C1 segment of cervical spinal cord (tissue), 14 donors: Measurements from ENCODE around the gene PRDM5.

Experiments
- DNase-seq, 14 donors: peaks; one replicate each; lab custom pipeline; 2025; lab: John Stamatoyannopoulos, UW

The PRDM5 gene

DNA sequence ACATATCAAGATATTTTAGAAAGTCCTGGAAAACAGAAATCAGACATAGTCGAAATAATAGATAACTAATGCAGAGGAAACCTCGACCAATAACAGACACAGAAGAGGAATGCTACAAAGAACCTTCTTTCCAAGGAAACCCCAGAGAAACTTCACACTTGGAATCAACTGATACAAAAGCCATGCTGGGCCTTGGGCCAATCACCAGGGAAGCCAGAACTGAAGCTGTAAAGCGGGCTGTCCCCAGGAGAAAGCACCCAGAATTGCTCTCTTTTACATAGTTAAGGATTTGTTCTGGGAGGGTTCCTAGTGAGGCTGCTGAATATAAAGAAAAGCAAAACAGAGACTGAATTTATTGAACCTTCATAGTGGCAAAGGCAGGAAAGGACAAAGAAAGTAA is 100.5 kb downstream of the PRDM5 start:
- peak in 6 of 14 donors; percentile 8 to 48 (median 20) for DNase-seq

- no peak for DNase-seq
These were observed 101.5 kb downstream of the PRDM5 start for GRCh38 chr4:120821029-120821428.

DNA sequence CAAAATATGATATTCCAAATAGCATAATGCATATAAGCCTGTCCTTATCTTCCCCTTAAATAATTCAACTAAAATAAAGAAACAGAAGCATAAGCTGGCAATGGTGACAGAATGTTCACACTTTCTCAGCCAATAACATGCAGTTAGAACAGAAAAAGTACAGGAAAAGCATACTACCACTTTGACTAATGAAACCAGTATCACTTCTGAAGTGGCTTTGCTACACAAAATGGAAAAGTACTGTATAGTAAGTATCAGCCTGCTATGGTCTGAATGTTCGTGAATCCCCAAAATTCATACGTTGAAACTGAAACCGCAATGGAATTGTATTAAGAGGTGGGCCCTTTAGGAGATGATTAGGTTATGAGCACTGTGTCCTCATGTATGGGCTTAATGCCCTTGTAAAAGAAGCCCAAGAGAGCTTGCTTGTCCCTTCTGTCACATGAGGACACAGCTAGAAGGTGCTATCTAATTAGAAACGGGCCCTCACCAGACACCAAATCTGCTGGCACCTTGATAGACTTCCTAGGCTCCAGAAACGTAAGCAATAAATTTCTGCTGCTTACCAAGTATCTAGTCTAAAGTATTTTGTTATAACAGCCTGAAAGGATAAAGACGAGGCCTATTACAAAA is 102.6 kb downstream of the PRDM5 start:
- DNase-seq, result no peak

DNA sequence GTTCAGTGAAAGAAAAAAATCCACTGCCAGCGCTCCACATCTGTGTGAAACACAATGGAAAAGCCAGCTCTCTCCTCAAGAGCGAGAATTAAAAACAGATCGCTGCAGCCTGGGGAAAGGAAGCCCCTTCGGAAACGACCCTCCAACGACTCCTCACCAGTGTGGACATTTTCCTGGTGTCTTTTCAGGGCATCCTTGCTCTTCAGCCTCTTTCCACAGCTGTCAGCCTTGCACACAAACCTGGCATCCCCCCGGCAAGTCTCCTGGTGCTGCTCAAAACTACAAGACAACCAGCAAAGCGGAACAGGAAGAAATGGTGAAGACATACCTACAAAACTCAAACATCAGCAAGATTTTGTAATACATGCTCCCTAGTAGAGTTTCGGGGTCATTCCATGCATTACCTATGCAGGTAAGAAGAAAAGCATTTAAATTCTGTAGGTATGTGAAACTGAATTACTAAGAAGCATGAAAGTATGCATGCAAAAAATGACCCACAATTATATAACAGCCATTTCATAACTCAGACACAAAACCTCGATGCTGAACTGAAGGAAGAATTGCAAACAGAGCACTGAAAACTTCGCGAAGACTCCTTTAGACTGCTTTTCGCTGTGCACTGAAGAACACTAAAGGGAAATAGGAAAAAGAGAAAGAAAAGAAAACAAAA is 106.1 kb downstream of the PRDM5 start:
- no peak for DNase-seq

DNA sequence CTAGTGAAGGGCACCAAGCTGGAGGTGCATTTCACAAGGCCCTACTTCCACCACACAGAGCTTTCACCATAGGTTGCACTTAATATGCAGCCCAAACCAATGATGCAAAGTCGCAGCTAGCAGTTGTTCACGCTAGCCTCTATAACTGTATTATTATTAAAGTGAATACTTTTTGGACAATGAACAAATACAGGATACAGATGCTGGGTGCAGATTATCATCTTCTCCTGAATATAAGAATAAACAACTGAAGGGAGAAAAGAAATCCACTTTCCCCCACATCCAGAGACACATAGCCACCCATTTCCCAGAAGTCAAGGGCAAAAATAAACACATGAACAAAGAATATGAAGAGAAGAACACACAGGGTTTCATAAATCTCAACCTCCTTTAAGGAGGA is 107.2 kb downstream of the PRDM5 start:
- DNase-seq, result no peak

GRCh38 chr4:120814886-120815285 is 107.6 kb downstream of the PRDM5 start:
- DNase-seq, result no peak

DNA sequence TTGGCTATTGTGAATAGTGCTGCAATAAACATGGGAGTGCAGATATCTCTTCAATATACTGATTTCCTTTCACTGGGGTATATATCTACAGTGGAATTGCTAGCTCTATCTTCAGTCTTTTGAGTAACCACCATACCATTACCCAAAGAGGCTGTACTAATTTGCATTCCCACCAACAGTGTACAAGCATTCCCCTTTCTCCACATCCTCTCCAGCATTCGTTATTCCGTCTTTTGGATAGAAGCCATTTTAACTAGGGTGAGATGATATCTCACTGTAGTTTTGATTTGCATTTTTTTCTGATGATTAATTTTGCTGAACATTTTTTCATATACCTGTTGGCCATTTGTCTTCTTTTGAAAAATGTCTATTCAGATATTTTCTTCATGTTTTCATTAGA is 110.3 kb downstream of the PRDM5 start:
- DNase-seq, result no peak

DNA sequence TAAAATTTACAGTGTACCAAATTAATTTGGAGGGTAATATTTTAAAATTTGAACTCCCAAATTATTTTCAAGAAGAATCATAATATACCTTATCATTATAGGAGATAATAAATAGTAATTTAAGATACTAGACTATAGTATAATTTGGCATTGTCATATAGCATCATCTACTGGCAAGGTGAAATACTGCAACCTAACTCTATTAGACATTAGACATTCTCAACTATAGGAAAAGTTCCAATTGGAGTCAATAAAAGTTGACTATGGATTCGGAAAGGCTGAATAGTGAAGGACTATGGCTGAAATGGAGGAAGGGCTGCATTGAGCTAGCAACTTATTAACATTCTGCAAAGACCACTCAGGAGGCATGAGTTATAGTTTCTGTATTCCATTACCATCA is 113.0 kb downstream of the PRDM5 start:
- no peak for DNase-seq

DNA sequence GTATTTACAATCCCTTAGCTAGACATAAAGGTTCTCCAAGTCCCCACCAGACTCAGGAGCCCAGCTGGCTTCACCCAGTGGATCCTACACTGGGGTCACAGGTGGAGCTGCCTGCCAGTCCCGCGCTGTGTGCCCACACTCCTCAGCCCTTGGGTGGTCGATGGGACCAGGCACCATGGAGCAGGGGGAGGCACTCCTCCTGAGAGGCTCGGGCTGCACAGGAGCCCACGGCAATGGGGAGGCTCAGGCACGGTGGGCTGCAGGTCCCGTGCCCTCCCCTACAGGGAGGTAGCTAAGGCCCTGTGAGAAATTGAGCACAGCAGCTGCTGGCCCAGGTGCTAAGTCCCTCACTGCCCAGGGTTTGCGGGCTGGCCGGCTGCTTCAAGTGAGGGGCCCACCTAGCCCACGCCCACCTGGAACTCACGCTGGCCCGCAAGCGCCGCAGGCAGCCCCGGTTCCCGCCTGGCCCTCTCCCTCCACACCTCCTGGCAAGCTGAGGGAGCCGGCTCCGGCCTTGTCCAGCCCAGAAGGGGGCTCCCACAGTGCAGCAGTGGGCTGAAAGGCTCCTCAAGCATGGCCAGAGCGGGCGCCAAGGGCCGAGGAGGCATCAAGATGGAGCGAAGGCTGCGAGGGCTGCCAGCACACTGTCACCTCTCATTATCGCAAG is 113.9 kb downstream of the PRDM5 start:
- DNase-seq, result no peak

DNA sequence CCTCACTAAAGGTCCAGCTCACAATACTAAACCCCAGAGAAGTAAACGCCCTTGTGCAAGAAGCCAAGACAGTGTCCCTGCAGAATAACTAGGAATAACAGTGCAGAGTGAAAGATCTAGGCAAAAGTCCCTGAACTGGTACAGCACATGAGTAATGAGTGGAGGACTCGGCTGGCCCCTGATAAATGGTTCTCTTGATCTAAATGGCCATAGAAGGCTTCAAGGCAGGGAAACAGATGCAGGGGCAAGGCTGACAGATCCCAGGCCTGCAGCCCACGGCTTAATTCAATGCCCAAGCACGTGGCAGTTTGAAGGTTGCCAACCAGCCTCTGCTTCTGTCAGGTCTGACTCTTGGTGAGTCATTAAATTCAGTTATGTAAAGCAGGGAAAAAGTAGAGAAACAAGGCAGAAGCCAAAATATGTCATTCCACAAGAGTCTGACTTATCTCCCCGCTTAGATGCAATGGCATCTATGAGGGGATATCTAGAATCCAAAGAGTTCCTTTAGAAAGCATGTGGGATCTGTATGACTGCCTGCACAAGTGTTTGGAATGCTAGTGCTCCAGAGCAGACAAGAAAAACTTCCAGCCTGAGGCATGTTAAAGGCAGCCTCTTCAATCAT is 121.3 kb downstream of the PRDM5 start:
- DNase-seq, result peak in 8 of 14 donors; percentile 0 to 73 (median 16)

- DNase-seq, result no peak
These were observed 124.0 kb downstream of the PRDM5 start for GRCh38 chr4:120798570-120798969.

DNA sequence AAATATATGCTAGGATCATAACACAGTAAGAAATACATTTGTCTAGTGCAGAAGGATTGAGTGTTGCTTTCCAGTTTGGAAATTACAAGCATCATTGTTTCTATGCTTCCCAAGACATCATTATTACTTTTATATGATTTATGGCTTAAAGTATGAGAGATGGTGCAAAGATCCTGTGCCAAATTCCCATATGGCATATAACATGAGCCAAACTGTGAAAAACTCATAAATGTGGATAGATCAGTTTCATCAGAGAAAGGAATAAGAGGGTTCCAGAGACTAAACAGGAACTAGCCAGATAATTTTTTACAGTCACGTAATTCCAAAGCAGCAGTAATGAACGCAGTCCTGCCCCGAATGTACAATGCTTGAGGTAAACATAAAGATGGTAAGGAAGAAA is 126.3 kb downstream of the PRDM5 start:
- no peak for DNase-seq

DNA sequence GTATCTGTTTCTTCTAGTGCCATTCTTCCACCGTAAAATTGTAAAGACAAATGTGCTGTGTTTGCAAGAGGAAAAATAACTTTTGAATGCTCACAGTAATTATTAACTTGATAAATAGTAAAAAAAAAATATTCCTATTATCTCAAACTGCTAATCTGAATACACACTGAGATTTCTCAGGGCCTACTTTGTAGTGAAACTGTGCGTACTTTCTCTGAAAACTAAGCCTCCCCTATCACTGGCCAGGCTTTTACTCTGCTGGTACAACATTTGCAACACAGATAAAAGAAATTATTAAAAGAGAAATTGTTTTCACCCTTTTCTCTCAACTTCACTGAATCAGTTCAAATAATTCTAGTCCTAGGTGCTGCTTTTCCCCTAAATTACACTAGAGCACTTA is 137.3 kb downstream of the PRDM5 start:
- no peak for DNase-seq

DNA sequence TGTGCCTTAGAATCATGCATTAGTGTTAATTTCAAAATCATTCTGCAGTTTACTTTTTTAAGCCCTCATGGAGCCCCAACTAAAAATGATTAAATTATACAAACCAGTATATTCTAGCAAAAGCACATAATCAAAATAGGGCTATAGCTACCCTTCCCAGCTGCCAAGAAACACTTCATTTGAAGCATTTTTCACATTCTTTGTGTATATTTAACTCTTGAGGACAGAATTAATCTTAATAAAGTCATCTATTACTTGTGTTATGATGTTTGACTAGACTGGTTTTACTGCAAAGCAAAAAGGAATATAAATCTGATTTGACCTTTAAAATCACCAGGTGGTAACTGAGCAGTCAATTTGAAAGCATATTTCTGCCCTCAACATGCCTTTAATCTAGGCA is 145.1 kb downstream of the PRDM5 start:
- no peak for DNase-seq

DNA sequence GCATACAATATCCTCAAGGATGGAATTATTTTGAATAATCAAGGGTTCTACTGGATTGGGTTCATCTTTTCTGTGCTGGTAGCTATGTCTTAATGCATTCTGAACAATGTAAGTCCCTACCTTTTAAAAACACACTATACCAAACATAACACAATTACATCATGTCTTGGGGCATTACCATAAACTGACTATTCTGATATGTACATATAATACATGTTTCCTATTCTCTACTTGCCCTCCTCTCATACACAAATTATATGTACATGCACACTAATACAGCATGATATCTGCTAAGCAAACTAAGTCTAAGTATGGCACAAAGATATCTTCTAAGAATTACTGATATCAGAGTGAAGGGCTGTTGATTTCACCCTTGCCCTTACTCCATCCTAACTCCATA is 147.1 kb downstream of the PRDM5 start:
- no peak for DNase-seq

DNA sequence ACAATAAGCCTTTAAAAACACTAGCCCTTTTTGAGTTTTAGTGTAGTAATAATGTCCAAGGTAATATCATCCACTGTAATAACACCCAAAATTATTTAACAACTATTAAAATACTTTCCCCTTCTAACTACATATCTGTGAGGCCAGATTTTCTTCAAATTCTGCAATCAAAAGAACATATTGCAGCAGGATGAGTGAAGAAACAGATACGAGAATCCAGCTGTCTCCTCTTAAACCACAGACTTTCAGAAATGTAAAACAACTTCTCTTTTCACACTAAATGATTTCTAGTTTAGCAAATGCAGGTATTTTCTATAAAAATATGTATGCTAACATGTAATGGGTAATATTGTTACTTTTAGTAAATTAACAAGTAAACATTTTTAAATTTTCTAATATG is 148.9 kb downstream of the PRDM5 start:
- DNase-seq, result no peak

GRCh38 chr4:120771907-120772306 is 150.6 kb downstream of the PRDM5 start:
- DNase-seq, result no peak

GRCh38 chr4:120770897-120771296 is 151.6 kb downstream of the PRDM5 start:
- no peak for DNase-seq

- no peak for DNase-seq
These were observed 153.3 kb downstream of the PRDM5 start for GRCh38 chr4:120769227-120769626.

GRCh38 chr4:120765260-120765680 is 157.3 kb downstream of the PRDM5 start:
- DNase-seq, result no peak

GRCh38 chr4:120763650-120764049 is 158.9 kb downstream of the PRDM5 start:
- DNase-seq, result no peak

GRCh38 chr4:120761070-120761469 is 161.5 kb downstream of the PRDM5 start:
- DNase-seq, result no peak

GRCh38 chr4:120760047-120760446 is 162.5 kb downstream of the PRDM5 start:
- DNase-seq, result no peak
